K562 (cell line): ENCODE data around the gene PGLYRP4. TPM values are rescaled to one million over a fixed set of nuclear protein-coding genes. Genes with fewer than 3 reads are reported as not detected.

Experiments
- ATAC-seq: fragments of 200-7000 bp; cut with Tn5 transposase; 3 replicates; pipeline ENCODE4 v1.9.1; 2020; ENCODE audit warnings: moderate library complexity
- BruUV-seq: library from RNA; stranded (reverse); fragments of 400-500 nt; replicated peaks from 2 replicates; lab custom pipeline; 2021; lab: Mats Ljungman, UMichigan
- CTCF ChIA-PET: fragments of 300-600 bp; formaldehyde crosslinking; extraction: SDS; loops from one replicate; lab custom pipeline; 2021; ENCODE audit warnings: low intra/inter-chr PET ratio; lab: Yijun Ruan, JAX
- POLR2A ChIA-PET: fragments of 300-600, 350-650 bp; sonication (Branson Sonifier 250); formaldehyde crosslinking; extraction: SDS; loops from one replicate; lab custom pipeline; 2021; ENCODE audit warnings: antibody characterized with exemption, inconsistent platforms; lab: Yijun Ruan, JAX
- DNase-seq, 4 experiments: peaks; one replicate each; pipeline versions ENCODE4 v3.0.0 to v3.0.0-alpha.2; 2011 to 2018; ENCODE audit warnings: low spot score in 3 of 4, mixed read lengths in 3 of 4; ENCODE audit errors: extremely low read depth in 1 of 4
- FAIRE-seq: peaks from 2 replicates; lab custom pipeline; 2011; peaks lifted over from hg19 to GRCh38; lab: Jason Lieb, UNC
- H2AFZ ChIP-seq: 2 replicates; pipeline ENCODE4 v1.6.0; 2011; ENCODE audit warnings: low read depth, low read length, control low read depth, inconsistent platforms
- H3K27ac ChIP-seq: fragments of 200-600 bp; 3 replicates; pipeline ENCODE4 v1.8.0; 2011; ENCODE audit warnings: low read depth, mild to moderate bottlenecking, control low read depth, inconsistent platforms, low read length, moderate library complexity, mixed read lengths; ENCODE audit errors: extremely low read depth
- H3K27me3 ChIP-seq, 2 experiments: fragments of 300-600 bp in 1 of 2; 2 replicates in 1 of 2; 3 replicates in 1 of 2; pipeline versions ENCODE4 v1.6.0 to v1.8.0; 2011; ENCODE audit warnings: inconsistent platforms in 2 of 2, low read length in 2 of 2, mild to moderate bottlenecking in 1 of 2, mixed read lengths in 1 of 2, moderate library complexity in 1 of 2; ENCODE audit not compliant: control insufficient read depth in 2 of 2, insufficient read depth in 2 of 2
- H3K36me3 ChIP-seq: fragments of 300-600 bp; 3 replicates; pipeline ENCODE4 v1.8.0; 2011; ENCODE audit warnings: mild to moderate bottlenecking, low read length, inconsistent platforms; ENCODE audit not compliant: control insufficient read depth, insufficient read depth
- H3K4me1 ChIP-seq, 2 experiments: fragments of 200-600 bp in 1 of 2; replicated peaks in 1 of 2; 2 replicates in 1 of 2; 3 replicates in 1 of 2; pipeline versions ENCODE4 v1.5.1 to v1.8.0; 2011; ENCODE audit warnings: inconsistent platforms in 2 of 2, low read length in 2 of 2, mild to moderate bottlenecking in 1 of 2, mixed read lengths in 1 of 2, moderate library complexity in 1 of 2; ENCODE audit not compliant: control insufficient read depth in 2 of 2, insufficient read depth in 2 of 2
- H3K4me2 ChIP-seq: 2 replicates; pipeline ENCODE4 v1.6.1; 2011; ENCODE audit warnings: low read length, control low read depth, inconsistent platforms, mixed read lengths; ENCODE audit not compliant: insufficient read depth
- H3K4me3 ChIP-seq: fragments of 200-600 bp; sonication (generic), shearing (Covaris generic); 2 replicates; pipeline ENCODE4 v1.5.1; 2016; ENCODE audit warnings: control low read depth, inconsistent platforms
- H3K79me2 ChIP-seq: fragments of 200-600 bp; 3 replicates; pipeline ENCODE4 v1.8.0; 2011; ENCODE audit warnings: low read length, inconsistent platforms; ENCODE audit not compliant: control insufficient read depth, insufficient read depth
- H3K9ac ChIP-seq, 2 experiments: 2 replicates each; pipeline versions ENCODE4 v1.6.0 to v1.6.1; 2011; ENCODE audit warnings: low read depth in 2 of 2, low read length in 2 of 2, control low read depth in 1 of 2, inconsistent platforms in 1 of 2, mild to moderate bottlenecking in 1 of 2, mixed read lengths in 1 of 2; ENCODE audit not compliant: insufficient read depth in 1 of 2
- H3K9me1 ChIP-seq: one replicate; pipeline ENCODE4 v1.6.0; 2011; ENCODE audit warnings: inconsistent platforms, mild to moderate bottlenecking, low read length, moderate library complexity; ENCODE audit not compliant: control insufficient read depth, insufficient read depth
- H3K9me3 ChIP-seq: replicated peaks from 2 replicates; pipeline ENCODE4 v1.5.1; 2011; ENCODE audit warnings: low read depth, low read length, inconsistent platforms; ENCODE audit not compliant: control insufficient read depth, insufficient read depth
- H4K20me1 ChIP-seq: replicated peaks from 2 replicates; pipeline ENCODE4 v1.6.1; 2011; ENCODE audit warnings: low read length, inconsistent platforms, mixed read lengths; ENCODE audit not compliant: control insufficient read depth, insufficient read depth
- ARHGAP35 ChIP-seq: fragments of 450-650 bp; IDR thresholded peaks from 2 replicates; pipeline ENCODE4 v1.6.1; 2018; ENCODE audit not compliant: partially characterized antibody
- ARID3B ChIP-seq: fragments of 250-450 bp; sonication (Bioruptor Pico); IDR thresholded peaks from 2 replicates; pipeline ENCODE4 v1.4.0; 2020; ENCODE audit warnings: borderline replicate concordance
- PHTF2 ChIP-seq: fragments of 250-450 bp; sonication (Bioruptor Pico); IDR thresholded peaks from 2 replicates; pipeline ENCODE4 v1.5.0; 2021; ENCODE audit warnings: mild to moderate bottlenecking
- RBM25 ChIP-seq: fragments of 200-400 bp; formaldehyde crosslinking; IDR thresholded peaks from 2 replicates; pipeline ENCODE4 v1.6.1; 2018; ENCODE audit warnings: low read length, low read depth, moderate library complexity; ENCODE audit not compliant: severe bottlenecking
- TBP ChIP-seq: optimal IDR thresholded peaks from 2 replicates; pipeline ENCODE3; 2011; ENCODE audit warnings: low read depth, low read length, improper control_type of control experiment
- TEAD4 ChIP-seq, 2 experiments: sonication (generic) in 1 of 2; formaldehyde crosslinking in 1 of 2; IDR thresholded peaks; 2 replicates each; pipeline versions ENCODE4 v1.6.1 to v1.8.0; 2012 to 2022; ENCODE audit warnings: borderline replicate concordance in 1 of 2, inconsistent platforms in 1 of 2, low read length in 1 of 2, mild to moderate bottlenecking in 1 of 2, missing genetic modification reagents in 1 of 2
- ZNF24 ChIP-seq: fragments of 450-650 bp; IDR thresholded peaks from 2 replicates; pipeline ENCODE4 v1.6.1; 2016
- WGBS: fragments of 100-300 bp; shearing (Covaris generic); methylation state at CpG from one replicate; pipeline ENCODE4 v1.1.6; 2016; ENCODE audit warnings: low coverage, mixed read lengths; ENCODE audit not compliant: insufficient coverage; ENCODE audit errors: missing lambda C conversion rate; 5-methylcytosine and 5-hydroxymethylcytosine counted together
- in situ Hi-C: fragments of 300-500 bp; cut with MboI; formaldehyde crosslinking; loops from 4 replicates; pipeline ENCODE4 v1.15.0; 2018; ENCODE audit warnings: inconsistent platforms, mixed read lengths
- intact Hi-C: fragments of 100-400 bp; cut with micrococcal nuclease; formaldehyde crosslinking; loops from 2 replicates; pipeline ENCODE4 v1.14.2; 2022
- polyA plus RNA-seq, 8 experiments: library from polyadenylated mRNA; depleted of rRNA in 4 of 8; stranded (reverse) in 5 of 8; unstranded in 3 of 8; fragments of >200 nt; fragmentation: Nextera tagmentation in 2 of 8; fragmentation: Illumina TruSeq in 1 of 8; extraction: Ambion mirVana in 2 of 8; extraction: Trizol in 1 of 8; gene quantifications; 2 replicates each; pipeline versions ENCODE4 v1.2.1 to v1.2.3, GENCODE V29; 2011 to 2014; ENCODE audit warnings: inconsistent platforms in 1 of 8, missing spikeins in 1 of 8
- total RNA-seq, 7 experiments: library from RNA; depleted of rRNA in 6 of 7; stranded (reverse); fragments of >200 nt in 6 of 7; fragmentation: Illumina TruSeq in 2 of 7; extraction: Trizol in 2 of 7; gene quantifications; 2 replicates each; pipeline versions ENCODE4 v1.2.1 to v1.2.3, GENCODE V29; 2011 to 2021; ENCODE audit warnings: low replicate concordance in 1 of 7
- TF ChIP-seq, protein P1 (sequence below): fragments of 450-650 bp; IDR thresholded peaks from 2 replicates; pipeline ENCODE4 v1.6.1; 2017; ENCODE audit warnings: antibody characterized with exemption
- TF ChIP-seq, protein P2 (sequence below), 2 experiments: fragments of 450-650 bp; formaldehyde crosslinking in 1 of 2; IDR thresholded peaks; 2 replicates each; pipeline versions ENCODE4 v1.4.0 to v1.6.1; 2014 to 2020; ENCODE audit warnings: mild to moderate bottlenecking in 2 of 2, borderline replicate concordance in 1 of 2, low read depth in 1 of 2

Gene PGLYRP4
- total and polyA plus RNA-seq, 9 of the 15 experiments (the other 6 are each of a cell fraction or from before 2014, with no cell fraction given), result 0.06 to 0.13 (median 0.11) TPM; not detected in 6

- ChIA-PET POLR2A (no interaction called here), CTCF (no interaction called here)
- WGBS, result 25% methylated on average over 6 of the region's 6 CpGs
- no peaks in the 10 kb centered on the region for H3K36me3 ChIP-seq
- H3K9me3 ChIP-seq, result no peaks in the 10 kb centered on the region
- no peak for FAIRE-seq
- no peak for ATAC-seq
- DNase-seq, result no peak
- no peak overlapping the region for H3K4me3 ChIP-seq
- H3K4me1 ChIP-seq, result peaks cover 23 to 32% of the 10 kb centered on the region in 2 experiments
- peaks cover 18% of the 10 kb centered on the region for H4K20me1 ChIP-seq
- intact Hi-C loops, result no loop called here
- H3K4me2 ChIP-seq, result no peak overlapping the region
- H3K27me3 ChIP-seq, result peaks cover 2 to 22% of the 10 kb centered on the region in 2 experiments; a peak in 2 of 5 replicates
- no peak overlapping the region for H2AFZ ChIP-seq
- H3K27ac ChIP-seq, result no peak overlapping the region
- no peaks in the 10 kb centered on the region for H3K79me2 ChIP-seq
- no peak for TF ChIP-seq ZNF24
- TF ChIP-seq, protein P1, sequence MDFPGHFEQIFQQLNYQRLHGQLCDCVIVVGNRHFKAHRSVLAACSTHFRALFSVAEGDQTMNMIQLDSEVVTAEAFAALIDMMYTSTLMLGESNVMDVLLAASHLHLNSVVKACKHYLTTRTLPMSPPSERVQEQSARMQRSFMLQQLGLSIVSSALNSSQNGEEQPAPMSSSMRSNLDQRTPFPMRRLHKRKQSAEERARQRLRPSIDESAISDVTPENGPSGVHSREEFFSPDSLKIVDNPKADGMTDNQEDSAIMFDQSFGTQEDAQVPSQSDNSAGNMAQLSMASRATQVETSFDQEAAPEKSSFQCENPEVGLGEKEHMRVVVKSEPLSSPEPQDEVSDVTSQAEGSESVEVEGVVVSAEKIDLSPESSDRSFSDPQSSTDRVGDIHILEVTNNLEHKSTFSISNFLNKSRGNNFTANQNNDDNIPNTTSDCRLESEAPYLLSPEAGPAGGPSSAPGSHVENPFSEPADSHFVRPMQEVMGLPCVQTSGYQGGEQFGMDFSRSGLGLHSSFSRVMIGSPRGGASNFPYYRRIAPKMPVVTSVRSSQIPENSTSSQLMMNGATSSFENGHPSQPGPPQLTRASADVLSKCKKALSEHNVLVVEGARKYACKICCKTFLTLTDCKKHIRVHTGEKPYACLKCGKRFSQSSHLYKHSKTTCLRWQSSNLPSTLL, result no peak
- TF ChIP-seq PHTF2 (CRISPR knock-in tag), result no peak
- no peak for TF ChIP-seq ARID3B (CRISPR knock-in tag)
- no peak for TF ChIP-seq ARHGAP35
- no peak for TF ChIP-seq TEAD4 (IDR thresholded peaks at IDR 0.05; ENCODE audit: low read length)
- TF ChIP-seq TEAD4 (CRISPR knock-in tag; IDR thresholded peaks at IDR 0.05; ENCODE audit: borderline replicate concordance), result no peak
- no peak for TF ChIP-seq TBP
- TF ChIP-seq RBM25, result no peak
- TF ChIP-seq, protein P2, sequence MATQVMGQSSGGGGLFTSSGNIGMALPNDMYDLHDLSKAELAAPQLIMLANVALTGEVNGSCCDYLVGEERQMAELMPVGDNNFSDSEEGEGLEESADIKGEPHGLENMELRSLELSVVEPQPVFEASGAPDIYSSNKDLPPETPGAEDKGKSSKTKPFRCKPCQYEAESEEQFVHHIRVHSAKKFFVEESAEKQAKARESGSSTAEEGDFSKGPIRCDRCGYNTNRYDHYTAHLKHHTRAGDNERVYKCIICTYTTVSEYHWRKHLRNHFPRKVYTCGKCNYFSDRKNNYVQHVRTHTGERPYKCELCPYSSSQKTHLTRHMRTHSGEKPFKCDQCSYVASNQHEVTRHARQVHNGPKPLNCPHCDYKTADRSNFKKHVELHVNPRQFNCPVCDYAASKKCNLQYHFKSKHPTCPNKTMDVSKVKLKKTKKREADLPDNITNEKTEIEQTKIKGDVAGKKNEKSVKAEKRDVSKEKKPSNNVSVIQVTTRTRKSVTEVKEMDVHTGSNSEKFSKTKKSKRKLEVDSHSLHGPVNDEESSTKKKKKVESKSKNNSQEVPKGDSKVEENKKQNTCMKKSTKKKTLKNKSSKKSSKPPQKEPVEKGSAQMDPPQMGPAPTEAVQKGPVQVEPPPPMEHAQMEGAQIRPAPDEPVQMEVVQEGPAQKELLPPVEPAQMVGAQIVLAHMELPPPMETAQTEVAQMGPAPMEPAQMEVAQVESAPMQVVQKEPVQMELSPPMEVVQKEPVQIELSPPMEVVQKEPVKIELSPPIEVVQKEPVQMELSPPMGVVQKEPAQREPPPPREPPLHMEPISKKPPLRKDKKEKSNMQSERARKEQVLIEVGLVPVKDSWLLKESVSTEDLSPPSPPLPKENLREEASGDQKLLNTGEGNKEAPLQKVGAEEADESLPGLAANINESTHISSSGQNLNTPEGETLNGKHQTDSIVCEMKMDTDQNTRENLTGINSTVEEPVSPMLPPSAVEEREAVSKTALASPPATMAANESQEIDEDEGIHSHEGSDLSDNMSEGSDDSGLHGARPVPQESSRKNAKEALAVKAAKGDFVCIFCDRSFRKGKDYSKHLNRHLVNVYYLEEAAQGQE (IDR thresholded peaks at IDR 0.05; ENCODE audit: borderline replicate concordance), result no peak
- TF ChIP-seq, protein P2 (CRISPR knock-in tag; IDR thresholded peaks at IDR 0.05; ENCODE audit: low read depth), result no peak
- no TSS peak for BruUV-seq
- in situ Hi-C loops, result no loop called here
- H3K9ac ChIP-seq, result no peak overlapping the region
- H3K9me1 ChIP-seq, result no peaks in the 10 kb centered on the region
Measured at GRCh38 chr1:153339802-153340201, 8.8 kb downstream of the PGLYRP4 start.
